HG02798 (cell line): ENCODE results near the gene PLIN5.

Experiments used
- ATAC-seq: cut with Tn5 transposase; IDR thresholded peaks from one replicate; pipeline ENCODE4 v1.9.1; 2021; ENCODE audit warnings: mild to moderate bottlenecking; ENCODE audit not compliant: unreplicated experiment, poor library complexity

Gene PLIN5

DNA sequence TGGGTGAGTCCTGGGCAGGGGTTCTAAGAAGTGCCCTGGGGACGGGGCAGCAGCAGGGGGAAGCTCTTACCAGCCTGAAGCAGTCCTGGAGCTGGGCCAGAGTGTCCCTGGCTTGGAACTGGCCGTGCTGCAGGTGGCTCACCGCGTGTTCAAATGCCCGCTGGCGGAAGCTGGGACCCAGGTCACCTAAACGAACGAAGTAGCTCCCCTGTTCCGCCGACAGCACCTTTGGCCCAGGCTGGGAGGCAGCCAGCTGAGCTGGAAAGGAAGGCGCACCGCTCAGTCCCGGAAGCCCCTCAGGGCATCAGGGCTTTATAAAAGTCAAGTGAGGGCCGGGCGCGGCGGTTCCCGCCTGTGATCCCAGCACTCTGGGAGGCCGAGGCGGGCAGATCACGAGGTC, 26.3 kb downstream of the PLIN5 start:
- ATAC-seq: no peak

DNA sequence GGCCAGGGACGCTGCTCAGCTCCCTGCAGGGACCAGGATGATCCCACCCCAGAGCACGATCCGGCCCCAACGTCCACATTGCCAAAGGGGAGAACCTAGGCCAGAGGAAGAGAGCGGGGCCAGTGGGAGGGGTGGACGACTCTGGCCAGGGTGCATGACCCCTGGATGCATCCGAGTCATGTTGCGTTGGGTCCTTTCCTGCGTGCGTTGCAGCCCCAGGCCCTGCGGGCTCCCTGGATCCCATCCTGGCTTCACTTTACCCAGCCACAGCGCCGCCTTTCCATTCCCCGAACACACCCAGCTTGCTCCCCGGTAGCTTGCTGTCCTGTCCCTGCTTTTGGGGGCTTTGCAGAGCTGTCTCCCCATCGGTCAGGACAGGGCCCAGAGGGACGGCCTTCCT, 27.2 kb downstream of the PLIN5 start:
- ATAC-seq: no peak

DNA sequence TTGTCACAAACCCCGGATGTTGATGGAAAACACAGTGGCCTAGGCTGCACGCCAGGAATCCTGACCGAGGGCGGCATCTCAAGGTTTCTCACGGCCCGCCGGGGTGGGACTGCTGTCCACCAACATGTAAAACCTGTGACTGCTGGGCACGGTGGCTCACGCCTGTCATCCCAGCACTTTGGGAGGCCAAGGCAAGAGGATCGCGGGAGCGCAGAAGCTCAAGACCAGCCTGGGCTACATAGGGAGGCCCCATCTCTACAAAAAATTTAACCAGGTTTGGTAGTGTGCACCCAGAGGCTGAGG, 27.9 kb downstream of the PLIN5 start:
- ATAC-seq: no peak

DNA sequence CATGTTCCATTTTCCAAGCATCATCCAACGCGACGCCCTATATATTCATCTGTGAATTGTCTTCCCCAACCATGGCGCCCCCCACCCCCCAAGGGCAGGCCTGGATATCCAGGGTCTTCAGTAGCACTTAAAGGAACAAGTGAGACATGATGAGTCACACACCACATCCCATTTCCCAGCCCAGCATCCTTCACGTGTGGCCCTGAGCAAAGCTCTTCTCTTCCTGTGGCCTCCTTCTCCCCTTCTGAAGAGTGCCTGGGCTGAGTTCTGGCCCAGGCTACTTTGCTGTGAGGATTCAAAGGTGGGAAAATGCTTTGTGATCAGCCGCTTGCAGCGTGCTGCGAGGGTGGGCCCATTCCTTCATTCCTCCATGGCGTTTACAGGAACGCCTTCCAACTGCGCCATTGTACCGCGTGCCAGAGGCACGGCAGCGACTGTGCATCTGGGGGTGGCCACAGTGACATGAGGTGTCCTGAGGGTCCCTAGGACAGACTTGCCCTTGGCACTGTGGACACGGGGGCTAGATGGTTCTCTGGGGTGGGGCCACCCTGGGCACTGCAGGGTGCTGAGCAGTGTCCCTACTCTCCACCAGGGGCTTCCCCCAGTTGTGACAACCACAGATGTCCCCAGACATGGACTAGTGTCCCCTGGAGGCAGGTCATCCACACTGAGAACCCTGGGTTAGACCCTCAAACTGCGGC, 28.4 kb downstream of the PLIN5 start:
- no peak for ATAC-seq

DNA sequence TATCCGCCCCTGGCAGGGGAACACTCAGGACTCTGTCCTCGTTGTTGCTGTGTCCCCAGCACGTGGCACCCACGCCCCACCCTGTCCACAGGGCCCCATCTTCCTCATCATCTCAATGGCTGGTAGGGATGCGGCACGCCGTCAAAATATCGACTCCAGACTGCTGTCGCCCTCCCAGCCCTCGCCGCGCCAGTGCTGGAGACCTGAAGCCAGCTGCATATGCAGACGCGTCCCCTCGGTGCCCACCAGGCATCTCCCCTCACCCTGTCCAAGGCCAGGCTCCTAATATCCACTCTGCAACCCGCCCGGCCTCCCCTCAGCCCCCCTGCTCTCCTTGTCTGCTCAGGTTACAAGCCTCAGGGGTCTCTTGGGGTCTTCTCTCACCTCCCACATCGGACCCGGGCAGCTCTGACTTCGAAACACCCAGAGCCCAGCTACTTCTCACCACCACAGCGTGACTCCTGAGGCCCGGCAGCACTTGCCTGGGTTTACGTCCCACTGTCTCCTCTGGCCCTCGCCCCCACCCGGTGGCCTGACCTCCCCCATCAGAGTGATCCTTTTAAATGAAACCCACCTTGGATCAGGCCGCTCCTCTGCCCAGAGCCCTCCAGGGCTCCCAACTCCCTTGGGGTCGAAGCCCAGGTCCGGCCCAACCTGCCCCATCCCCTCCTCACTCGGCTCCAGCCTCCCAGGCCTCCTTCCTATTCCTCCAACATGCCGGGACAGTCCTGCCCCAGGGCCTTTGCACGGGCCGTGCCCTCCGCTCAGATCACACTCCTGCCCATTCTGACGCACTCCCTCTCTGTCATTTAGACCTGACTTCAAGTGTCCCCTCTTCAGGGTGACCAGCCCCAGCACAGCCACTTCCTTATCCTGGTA, 29.2 kb downstream of the PLIN5 start:
- ATAC-seq: no peak

DNA sequence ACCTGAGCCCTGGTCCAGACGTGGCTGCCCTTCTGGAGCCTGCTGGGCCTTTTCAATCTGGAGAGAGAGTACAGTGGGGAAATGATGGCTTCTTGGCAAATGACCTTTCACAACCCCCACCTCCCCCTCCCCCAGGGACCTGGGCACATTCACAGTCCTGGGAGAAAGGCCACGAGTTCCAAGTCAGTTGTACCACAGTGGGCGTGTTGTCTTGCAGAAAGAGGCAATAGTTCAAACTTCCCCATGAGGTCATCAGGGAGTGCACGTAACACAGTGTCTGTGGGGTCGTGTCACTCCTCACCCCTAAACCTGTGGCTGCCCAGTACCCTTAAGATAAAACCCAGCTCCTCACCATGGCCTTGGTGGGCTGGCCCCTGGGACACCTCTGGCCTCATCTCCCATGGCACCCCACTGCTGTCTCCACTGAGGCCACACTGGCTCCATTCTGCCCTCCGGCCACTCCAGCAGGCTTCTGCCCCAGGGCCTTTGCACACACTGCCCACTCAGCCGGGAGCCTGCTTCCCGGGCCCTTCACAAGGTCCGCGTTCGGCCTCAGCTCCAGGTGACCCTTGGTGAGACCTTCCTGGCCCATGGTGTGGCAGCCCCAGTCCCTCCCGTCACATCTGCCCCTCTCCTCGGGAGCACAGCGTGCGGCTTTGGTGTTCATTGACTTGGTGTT, 30.0 kb downstream of the PLIN5 start:
- ATAC-seq: no peak

DNA sequence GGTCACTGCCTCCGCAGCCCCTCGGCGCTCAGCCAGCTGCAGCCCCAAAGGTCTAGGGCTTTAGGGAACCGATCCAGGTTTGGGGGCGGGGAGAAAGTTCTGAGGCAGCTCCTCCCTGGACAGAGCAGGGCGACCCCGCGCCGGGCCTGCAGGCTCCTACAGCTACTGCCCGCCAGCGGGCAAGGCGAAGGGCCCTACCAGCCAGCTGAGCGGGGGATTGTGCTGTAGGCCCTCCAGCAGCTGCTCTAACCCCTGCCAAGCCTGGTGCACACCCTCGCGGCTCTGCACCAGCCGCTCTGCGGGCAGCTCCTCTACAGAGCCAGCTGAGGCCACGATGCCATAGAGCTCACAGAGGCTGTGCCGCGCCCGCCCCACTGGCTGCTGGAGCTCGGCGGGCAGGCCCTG, 30.7 kb downstream of the PLIN5 start:
- no peak for ATAC-seq

DNA sequence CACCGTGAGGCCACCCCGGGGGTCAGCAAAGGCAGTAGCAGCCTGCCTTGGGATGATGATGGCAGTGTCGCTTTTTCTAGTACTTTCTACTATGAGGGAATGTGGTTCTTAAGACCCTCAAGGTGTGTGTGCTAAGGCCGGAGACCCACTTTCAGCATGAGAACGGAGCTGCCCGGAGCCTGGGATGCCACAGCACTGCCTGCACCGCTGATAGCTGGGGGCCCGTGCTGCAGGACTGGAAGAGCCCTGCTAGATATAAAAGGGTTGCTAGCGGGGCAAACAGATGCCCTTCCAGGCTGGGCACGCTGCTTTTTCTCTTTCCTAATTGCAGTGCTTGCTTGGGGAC, 31.2 kb downstream of the PLIN5 start:
- no peak for ATAC-seq

DNA sequence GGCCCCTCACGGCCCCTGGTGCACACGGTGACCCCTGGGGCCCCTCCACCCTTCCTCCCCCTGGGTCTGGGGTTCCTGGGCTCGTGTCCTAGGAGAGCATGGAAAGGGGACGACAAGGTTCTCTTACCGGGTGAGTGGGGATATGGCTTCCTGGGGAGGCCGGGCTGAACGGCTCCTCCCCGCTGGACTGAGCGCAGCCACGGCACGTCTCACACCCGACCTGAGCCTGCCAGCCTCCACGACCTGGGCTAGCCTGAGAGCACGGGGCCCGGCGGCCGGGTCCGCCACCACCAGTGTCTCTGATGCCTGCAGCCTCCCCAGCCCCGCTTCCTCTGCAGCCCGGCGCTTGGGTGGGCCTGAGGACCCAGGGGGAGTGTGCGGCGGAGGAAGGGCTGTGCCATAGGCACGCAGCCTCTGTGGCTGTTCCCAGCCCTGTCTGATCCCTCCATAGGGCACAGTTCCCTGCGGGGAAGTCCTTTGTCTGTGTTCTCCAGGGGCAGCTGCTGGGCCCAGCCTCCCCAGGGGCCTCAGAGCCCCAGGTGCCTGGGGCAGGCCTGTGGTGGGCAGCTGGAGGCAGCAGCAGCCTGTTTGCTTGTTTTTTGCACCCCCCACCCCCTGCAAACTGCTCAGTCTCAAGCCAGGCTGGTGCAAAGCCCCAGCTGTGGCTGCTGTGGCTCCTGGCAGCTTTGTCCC, 31.7 kb downstream of the PLIN5 start:
- ATAC-seq: no peak

DNA sequence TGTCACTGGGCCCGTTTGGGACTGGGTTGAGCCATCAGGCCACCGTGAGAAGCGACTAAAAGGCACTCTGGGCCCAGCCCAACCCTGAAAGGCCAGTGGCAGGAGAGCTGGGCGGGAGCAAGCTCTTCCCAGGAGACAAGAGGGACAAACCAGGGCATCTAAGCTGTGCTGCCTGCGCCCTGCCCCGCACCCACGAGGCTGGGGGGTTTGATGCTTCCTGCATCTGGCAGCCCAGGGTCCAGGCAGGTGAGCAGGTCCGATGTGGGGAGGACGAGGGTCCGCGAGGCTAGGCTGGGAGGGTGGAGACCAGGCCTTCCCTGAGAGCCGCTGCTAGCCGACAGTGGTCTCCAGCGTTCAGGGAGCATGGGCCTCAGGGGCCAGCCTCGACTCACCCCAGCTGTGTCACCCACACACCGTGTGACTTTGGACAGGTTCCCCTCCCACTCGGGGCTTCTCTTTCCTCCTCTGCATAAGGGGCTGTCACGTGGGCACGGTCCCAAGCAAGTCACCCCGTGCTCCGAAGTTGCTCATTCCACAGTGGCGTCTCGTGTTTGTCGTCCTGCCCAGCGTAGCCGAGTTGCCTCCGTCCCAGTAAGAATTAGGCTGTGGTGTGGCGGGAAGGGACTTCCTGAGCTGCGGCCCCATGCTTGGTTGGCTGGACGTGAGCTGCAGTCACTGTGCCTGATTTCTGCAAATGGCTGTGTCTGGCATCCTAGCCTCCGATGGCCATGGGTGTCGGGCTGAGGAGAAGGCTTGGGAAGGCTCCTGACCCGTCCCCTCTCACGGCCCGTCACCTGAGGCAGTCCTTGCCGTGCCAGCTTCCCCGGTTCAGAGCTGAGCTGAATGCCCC, 32.5 kb downstream of the PLIN5 start:
- no peak for ATAC-seq

DNA sequence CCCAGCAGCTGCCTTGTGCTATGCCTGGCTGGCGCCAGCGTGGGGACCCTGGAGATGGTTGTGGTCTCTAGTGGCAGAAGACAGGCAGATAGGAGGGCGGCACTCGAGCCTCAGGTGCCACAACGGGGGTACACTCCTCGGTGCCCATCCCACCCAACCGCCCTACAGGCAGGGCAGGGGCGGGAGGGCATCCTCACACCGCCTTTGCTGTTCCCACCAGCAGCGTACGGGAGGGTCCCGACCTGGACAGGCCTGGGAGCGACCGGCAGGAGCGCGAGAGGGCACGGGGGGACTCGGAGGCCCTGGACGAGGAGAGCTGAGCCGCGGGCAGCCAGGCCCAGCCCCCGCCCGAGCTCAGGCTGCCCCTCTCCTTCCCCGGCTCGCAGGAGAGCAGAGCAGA, 33.3 kb downstream of the PLIN5 start:
- ATAC-seq: no peak

DNA sequence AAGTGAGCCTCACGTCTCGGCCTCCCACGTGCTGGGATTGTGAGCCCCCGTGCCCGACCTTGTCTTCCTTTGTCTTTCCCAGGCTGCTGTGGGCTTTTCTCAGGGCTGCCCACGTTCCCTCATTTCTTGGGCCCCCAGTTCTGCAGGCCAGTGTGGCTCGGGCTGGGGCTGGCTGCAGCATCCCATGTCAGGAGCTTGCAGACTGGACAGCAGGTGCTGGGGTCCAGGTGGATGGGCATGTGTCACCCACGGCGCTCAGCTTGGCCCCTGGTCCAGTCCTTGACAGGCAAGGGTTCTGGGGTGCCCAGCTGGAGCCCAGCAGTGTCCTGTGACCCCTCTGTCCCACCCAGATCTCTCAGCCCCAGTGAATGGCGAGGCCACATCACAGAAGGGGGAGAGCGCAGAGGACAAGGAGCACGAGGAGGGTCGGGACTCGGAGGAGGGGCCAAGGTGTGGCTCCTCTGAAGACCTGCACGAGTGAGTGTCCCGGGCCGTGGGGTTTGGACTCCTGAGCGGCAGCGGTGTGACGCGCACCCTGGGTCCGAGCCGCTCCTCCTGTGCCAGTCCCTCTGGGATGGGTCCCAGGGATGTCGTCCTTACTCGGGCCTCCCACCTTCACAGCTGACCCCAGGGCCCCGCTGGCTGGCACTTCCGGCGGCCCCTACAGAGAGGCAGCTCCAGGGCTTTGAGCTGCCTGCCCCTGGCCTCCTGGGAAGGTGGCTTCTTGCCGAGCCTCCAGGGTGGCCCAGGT, 34.0 kb downstream of the PLIN5 start:
- ATAC-seq: no peak

DNA sequence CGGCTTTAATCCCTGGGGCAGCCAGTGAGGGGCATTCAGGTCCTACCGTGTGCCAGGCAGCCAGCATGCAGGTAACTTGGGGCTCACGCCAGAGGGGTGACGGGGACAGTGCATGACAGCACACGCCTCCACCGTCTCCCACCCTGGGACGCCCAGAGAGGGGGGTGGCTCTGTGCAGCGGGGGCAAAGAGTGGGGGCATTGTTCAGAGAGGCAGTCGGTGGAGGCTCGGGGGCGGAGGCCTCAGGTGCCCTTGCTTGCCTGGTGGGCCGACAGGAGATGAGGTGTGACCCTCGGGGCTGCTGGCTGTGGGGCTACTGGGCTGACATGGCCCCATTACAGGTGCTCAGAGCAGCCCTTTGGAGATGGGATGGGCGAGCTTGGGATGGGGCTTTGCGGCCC, 35.2 kb downstream of the PLIN5 start:
- ATAC-seq: no peak

DNA sequence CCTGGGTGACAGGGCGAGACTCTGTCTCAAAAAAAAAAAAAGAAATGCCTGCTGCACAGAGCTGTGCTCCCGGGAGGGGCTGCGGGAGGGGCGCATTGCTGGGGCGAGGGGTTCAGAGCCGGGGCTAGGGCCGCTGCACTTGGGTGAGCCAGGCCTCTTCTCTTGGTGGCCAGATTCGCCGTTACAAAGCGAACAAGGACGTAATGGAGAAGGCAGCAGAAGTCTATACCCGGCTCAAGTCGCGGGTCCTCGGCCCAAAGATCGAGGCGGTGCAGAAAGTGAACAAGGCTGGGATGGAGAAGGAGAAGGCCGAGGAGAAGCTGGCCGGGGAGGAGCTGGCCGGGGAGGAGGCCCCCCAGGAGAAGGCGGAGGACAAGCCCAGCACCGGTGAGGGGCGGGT, 35.7 kb downstream of the PLIN5 start:
- ATAC-seq: no peak

DNA sequence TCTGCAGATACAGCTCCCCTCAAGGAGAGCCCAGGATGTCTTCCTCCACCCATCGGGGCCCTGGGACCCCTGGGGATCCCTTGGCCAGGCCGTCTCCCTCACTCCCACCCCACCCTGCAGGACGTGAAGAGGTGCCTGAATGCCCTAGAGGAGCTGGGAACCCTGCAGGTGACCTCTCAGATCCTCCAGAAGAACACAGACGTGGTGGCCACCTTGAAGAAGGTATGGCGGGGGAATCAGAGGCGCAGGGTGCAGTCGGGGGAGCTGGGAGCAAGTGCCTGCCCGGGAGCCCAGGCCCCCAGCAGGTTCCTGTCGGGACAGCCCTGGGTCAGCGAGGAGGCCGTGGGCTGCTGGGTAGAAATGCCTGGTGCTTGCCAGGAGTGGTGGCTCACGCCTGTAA, 36.3 kb downstream of the PLIN5 start:
- ATAC-seq: no peak

DNA sequence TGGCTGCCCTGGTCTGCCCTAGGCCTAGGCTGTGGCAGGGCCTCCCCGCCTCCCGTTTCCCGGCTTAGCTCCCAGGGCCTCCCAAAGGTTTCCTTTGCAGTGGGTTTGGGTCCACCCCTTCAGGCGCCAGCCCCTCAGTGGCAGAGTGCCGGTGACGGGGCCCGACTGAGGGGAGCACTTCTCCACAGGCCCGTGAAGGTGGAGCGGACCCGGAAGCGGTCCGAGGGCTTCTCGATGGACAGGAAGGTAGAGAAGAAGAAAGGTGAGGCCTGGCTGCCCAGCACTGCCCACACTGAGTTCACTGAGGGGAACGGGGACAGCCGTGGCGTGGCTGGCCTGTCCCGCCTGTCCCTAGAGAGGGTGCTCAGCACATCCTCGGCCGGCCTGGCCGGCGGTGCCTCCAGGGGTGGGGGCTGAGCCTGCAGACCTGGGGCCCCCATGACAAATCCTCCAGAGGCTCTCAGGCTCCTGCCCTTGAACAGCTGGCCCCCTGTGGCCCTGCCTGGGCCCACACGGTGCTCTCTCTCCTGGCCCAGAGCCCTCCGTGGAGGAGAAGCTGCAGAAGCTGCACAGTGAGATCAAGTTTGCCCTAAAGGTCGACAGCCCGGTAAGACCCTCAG, 37.1 kb downstream of the PLIN5 start:
- ATAC-seq: no peak

DNA sequence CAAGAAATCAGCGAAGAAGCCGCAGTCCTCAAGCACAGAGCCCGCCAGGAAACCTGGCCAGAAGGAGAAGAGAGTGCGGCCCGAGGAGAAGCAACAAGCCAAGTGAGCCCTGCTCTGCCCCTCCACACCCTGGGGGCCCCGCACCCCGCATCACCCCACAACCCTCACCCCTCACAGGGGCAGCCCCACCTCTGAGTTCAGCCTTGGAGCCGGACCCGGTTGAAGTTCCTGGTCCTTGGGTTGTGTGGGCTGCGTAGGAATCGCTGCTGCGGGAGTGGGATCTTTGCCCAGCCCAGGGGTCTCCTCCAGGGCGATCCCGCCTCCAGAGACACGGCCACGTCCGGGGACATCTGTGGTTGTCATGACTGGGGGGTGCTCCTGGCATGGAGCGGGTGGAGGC, 38.7 kb downstream of the PLIN5 start:
- no peak for ATAC-seq

DNA sequence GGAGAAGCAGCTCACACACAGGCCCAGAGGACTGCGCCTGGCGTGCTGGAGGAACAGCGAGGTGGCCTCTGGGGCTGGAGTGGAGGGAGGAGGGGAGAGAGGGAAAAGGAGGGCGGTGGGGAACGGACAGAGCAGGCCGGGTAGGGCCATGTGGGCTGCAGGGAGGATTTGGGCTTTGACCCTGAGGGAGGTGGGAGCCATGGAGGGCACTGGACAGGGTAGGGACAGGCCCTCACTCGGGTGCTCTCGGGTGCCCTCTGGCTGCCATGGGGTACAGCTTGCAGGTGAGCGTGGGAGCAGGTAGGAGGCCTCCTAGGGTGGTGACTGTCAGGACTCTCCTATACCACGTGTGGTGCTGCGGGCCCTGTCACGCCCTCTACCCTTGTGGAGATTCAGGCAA, 39.6 kb downstream of the PLIN5 start:
- no peak for ATAC-seq

DNA sequence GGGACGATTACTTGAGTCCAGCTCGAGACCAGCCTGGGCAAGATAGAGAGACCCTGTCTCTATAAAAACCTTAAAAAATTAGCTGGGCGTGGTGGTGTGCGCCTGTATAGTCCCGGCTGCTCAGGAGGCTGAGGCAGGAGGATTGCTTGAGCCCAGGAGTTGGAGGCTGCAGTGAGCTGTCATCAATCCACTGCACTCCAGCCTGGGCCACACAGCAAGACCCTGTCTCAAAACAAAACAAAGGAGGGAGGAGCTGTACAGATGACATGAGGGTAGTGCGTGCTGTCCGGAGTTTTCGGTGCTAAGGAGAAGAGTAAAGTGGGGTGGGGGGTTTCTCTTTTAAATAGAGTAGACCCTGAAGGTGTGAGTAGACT, 40.3 kb downstream of the PLIN5 start:
- ATAC-seq: no peak
